GM21390 (cell line): ENCODE data around the gene EPG5.
"Not testable (repeated sequence)": the region's sequence is repeated elsewhere in the genome, so short reads cannot be mapped to it uniquely, and the experiment has no call there.

Source experiments
- ATAC-seq: cut with Tn5 transposase; IDR thresholded peaks from one replicate; pipeline ENCODE4 v1.9.1; 2021; ENCODE audit not compliant: unreplicated experiment

EPG5 gene

DNA sequence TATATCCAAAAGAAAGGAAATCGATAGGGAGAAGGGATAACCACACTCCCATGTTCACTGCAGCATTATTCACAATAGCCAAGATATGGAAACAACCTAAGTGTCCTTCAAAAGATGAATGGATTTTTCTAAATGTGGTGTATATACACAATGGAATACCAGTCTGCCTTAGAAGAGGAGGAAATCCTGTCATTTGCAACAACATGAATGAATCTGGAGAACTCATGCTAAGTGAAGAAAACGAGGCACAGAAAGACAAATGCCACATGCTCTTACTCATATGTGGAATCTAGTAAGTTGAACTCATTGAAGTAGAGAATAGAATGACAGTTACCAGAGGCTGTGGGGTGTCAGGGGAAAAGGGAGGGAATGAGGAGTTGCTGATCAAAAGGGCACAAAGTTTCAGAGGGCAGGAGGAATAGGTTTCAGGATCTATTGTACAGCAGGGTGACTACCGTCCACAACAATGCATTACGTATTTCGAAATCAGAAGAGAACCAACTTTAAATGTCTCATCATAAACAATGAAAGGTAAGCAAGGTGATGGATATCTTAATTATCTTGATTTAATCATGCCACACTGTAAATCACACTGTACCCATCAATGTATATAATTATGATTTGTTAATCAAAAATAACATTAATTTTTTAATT lies 95.6 kb downstream of the EPG5 start:
- ATAC-seq = no peak

DNA sequence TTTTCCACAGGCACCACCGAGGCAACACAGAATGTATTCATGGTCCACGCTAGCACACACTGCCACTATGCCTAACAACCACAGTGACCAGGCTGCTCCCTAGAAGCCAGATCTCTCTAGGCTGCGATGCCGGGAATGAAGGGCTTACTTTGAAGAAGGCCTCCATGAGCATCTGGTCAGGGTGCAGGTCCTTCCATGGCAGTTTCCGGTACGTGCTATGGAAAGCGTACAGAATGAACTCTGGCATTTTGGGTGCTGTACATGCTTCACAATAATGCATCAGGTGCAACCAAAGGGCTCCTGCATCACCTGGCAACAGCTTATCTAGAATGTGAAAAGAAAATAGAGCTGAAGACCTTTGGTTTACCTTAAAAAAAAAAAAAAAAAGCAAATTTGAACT lies 96.7 kb downstream of the EPG5 start:
- ATAC-seq = no peak

DNA sequence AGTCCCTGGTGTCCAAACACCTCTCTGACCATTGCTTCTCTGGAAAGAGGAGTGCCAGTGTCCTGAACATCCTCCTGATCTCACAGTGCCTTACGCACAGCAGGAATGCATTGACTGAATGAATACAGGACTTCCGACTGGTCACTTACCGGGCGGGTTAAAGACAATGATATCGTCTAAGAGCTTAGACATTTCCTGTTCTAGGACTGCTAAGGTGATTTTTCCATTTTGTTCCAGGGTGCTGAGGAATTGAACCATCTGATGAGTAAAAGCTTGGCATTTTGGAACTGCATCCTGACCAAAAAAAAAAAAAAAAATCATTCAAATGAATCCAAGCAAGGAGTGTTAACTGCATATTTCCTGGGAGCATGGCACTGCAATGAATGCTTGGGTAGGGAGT lies 101.7 kb downstream of the EPG5 start:
- ATAC-seq = no peak

GRCh38 chr18:45864081-45864480 lies 103.0 kb downstream of the EPG5 start:
- no peak for ATAC-seq

GRCh38 chr18:45863469-45863868 lies 103.7 kb downstream of the EPG5 start:
- ATAC-seq = no peak

- no peak for ATAC-seq
Measured at GRCh38 chr18:45861926-45862325, 105.2 kb downstream of the EPG5 start.

DNA sequence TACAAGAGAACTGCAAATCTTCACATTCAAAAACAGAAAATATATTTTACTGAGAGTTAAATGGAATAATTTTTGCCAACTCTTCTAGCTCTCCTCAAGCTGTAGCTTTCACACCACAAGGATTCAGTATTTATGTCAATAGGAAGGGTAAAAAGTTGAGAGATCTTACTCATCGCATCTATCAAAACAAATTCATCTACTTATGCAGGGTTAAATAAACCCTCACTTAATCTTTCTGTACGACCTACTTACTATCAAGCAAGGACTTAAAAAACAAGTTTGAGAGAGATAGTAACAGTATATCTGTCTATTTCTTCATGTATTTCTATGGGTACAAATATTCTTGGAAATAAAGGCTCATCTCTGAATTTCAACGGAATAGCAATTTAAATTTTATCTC lies 106.2 kb downstream of the EPG5 start:
- no peak for ATAC-seq

DNA sequence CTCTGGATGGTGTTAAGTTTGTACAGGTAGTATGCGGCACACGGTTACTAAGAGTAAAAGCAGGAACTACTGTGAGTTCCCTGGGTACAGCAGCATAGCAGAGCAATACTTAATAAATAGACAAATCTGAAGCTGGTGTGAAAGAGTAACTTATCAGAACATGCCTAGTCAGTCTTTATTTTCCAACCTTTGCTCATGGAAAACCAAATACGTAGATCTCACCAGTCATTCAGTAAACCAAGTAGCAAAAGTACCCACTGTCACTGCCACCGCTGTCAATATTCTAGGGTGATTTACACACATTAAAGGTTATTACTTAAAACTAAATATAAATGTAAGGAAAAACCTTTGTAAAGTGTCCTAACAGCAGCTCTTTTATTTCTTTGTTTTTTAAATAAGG lies 106.6 kb downstream of the EPG5 start:
- no peak for ATAC-seq

- no peak for ATAC-seq
Measured at GRCh38 chr18:45859334-45859733, 107.8 kb downstream of the EPG5 start.

- ATAC-seq = no peak
Measured at GRCh38 chr18:45856531-45856930, 110.6 kb downstream of the EPG5 start.

DNA sequence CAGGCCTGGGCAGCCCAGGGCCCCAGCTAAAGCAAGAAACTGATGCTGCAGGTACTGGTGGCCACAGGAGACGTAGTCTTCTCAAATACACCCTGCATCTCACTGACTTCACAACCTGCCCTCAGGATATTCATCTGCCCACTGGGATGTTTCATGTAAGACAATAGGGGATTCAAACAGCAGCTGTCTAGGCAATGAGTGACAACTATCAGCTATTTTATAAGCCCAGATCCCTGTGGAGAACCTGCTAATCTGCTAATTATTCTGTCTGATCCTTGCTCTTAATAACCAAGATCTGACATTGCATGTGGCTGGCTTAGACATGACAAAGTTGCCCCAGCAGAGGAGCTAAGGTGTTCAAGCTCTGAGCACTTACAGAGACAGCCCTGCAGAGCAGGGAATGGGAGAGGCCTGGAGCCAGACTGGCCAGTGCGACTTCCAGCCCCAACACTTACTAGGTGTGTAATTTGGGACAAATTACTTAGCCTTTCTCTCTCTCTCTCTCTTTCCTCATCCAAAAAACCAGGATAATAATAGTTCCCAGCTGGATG lies 113.0 kb downstream of the EPG5 start:
- no peak for ATAC-seq

DNA sequence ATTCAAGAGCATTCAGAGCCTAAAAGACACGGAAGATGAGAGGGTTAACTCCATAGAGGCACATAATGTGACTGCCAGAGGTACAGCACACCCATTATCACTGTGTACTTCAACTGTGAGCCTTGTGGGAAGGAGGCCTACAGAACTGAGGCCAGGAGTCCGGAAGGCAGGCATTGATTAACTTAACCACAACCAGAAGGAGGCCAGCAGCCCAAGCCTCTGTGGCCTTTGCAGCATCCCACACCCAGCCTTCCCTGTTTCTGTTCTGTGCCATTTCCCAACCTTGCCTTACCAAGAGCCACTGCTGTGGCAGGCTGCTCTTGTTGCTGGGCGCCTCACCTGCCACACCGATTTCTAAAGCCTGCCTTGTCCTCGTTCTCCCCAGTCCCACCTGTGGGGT lies 114.5 kb downstream of the EPG5 start:
- no peak for ATAC-seq

DNA sequence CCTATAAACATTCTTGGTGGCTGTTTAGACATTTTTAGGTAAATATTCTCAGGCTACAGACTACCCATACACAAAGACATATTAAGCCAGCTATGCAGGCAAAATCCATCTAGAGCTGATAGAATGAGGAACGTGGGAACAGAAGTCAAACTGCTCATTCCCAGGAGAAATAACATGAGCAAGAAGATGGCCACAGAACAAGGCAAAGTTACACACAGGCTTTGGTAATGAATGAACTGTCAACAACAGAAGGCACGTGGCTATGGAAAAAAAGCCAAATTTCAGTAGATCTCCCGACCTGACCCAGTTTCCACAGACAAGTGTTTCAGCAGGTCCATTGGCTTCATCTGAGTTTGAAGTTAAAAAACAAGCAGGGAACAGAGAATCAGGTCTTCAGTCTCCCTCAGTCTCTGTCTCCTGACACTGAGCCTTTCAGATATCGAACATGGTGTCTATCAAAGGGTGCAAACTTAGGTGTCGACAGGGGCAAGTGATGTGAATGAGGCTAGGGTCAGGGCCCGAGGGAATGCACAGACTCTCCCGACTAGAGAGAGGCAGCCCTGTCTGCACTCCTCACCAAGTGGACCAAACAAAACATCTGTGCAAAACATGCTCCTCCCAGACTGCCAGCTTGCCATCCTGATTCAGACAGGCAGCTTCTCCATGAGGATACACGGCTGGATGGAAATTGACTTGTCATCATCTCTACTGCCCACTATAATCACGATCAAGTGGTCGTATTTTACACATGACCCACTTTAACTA lies 115.8 kb downstream of the EPG5 start:
- ATAC-seq = no peak

DNA sequence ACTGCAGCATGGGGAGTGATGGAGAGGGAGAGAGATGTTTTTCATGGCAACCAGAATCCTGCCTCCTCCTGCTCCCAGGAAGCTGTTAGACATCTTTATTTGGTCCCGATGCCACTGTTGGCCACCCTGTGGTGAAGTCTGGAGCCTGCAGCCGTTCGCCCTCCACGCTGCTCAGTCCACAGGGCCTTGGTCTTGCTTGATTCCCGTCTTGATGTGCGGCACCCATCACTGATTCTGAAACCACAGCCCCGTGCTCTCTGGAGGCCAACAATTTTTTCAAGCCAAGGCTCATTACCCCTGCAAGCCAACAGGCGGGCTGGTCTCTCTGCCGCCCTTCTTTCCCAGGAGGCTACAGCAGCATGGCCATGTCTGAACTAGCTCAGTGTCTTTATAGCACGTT lies 117.1 kb downstream of the EPG5 start:
- ATAC-seq = no peak

DNA sequence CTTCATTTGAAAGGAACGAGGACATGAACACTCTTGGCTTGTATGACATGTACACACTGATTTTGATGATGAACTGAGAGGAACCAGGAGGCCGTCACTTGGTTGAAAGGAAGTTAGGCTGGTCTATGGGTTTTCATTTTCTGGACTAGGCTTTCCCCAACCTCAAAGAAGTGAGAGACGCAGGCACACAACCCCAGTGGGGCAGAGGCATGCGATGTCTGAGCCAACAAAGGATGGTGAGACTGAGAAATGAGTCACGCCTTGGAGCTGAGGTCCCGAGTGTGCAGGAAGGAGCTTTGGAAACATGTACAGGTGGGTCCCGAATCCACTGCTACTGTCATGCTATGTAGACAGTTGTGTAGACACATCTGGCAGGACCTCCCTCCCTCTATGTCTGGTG lies 117.6 kb downstream of the EPG5 start:
- no peak for ATAC-seq

DNA sequence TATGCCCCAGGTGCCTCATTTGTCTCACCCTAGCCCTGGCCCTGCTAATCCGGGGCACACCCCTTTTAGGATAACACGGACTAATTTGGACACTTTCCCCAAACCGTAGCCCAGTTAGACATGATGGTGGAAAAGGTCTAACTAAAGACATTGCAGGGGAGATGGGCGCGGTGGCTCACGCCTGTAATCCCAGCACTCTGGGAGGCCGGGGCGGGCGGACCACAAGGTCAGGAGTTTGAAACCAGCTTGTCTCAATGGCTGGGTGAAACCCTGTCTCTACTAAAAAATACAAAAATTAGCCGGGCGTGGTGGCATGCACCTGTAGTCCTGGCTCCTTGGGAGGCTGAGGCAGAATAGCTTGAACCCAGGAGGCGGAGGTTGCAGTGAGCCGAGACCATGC lies 118.5 kb downstream of the EPG5 start:
- ATAC-seq = not testable (repeated sequence)

DNA sequence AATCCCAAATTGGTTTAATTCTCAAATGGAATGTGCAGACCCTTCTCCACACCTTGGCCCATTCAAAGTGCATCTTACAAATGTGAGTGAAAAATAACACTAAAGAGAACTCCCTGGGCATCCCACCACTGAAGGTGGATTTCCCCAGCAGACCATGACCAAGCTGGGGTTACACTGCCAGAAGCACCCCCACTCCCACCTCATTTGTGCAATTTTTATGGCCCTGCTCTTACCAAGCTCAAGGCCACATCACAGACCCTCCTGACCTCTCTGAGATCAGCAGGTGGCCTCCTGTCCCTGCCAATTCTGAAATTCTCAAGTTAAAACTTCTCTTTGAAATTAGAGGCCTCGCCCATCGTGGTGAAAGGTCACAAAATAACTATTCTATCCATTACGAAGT lies 120.0 kb downstream of the EPG5 start:
- ATAC-seq = no peak

GRCh38 chr18:45845410-45845809 lies 121.7 kb downstream of the EPG5 start:
- ATAC-seq = no peak

DNA sequence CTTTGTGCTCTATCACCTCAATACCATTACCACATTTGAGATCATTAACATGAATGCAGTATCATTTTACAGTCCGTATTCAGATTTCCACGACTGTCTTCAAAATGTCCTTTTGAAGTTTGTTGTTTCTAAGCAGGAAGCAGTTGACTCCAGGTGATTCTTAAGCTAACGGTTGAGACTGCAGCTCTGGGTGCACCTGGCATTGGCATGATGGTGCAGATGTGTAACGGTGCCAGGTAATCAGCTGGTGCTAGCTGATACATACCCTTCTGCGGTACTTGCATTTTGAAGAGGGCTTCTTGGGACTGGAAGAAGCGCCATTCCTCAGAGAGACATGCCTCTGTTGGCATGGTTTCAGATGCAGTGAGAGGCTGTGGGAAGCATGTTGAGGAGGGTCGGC lies 122.2 kb downstream of the EPG5 start:
- no peak for ATAC-seq

GRCh38 chr18:45843019-45843418 lies 124.1 kb downstream of the EPG5 start:
- no peak for ATAC-seq

GRCh38 chr18:45841765-45842442 lies 125.2 kb downstream of the EPG5 start:
- no peak for ATAC-seq
